ENCODE data around the gene PRMT9.
A peak's percentile ranks its signal among the peaks of the same experiment; 100 is the strongest.

PRMT9 gene

DNA sequence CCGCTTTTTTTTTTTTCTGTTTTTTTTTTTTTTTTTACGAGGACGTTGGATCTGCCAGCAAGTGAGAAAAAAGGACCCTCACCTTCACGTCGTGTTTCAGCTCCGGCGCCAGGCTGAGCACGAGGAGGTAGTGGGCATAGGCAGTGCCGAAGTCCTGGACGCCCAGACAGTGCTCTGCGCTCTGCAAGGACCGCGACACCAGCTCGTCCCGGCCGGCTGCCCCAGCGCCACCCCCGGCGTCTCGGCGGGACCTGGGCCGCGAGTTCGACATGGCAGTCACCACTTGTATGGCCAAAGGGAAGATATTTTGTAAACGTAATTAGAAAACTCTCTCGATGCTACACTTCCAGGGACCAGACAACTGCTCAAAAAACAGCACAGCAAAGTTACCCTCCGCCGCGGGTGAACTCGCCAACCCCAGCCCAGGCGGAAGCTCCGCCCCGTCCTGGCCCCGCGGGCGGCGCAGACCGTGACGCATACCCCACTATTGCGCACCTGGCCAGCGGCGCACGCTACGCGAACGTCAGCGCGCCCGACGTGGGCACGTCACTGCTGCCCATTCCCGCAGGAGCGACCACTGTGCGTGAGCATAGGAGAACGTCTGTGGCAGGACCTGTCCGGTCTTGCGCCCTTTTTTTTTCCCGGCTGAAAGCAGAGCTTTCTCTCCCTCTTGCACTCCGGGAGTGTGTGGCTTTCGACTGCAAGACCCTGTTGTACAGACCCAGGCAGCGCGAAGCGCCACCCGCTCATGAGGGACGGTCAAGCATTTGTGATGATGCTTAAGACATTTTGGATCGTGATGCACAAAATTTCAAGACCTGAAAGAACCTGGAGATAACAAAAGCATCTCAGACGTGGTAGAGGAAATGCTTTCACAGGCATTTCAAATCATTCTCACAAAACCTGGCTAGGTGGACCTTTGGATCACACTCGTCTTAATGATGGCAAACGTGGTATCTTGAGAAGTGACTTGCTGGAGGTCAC, at the start of gene PRMT9:
Gene PRMT9, minus strand, starts transcription at position 447 of the 984 bp plus-strand sequence. Its CDS starts 176 bp downstream, at position 271.
- DNase-seq (ENCODE audit: low spot score): peak; percentile 83

DNA sequence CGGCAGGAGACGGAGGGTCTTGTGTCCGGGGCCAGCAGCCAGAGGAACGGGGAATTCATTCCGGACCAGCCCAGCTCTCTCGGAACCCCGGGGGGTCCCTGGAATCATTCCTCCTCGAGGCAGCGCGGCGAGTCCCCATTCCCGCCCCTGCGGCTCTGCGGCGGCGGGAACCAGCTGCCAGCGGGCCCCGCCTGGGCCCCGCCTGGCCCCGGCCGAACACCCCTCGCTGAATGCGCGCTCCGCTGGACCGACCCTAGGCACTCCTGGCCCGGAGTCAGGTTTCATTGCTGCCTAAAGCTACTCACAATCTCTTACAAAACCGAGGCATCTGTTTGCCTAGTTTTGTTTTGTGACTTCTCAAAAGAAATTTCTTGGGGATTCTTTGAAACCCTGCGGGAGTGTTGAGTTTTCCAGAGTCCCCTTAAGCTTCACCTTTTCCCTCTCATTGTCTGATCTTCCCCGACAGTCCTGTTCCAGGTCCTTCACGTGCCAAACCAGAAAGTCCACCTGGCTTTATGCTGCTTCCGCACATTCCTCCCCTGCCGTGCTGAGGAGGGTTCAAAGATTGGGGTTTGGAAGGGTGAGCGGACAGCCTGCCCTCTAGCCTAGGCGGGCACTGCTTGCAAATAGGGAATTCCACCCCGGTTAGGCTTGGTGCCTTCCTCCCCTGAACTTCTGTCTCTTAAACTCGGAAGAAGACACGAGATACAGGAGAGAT, 48.7 kb upstream of the PRMT9 start:
- DNase-seq (ENCODE audit: low spot score): no peak

DNA sequence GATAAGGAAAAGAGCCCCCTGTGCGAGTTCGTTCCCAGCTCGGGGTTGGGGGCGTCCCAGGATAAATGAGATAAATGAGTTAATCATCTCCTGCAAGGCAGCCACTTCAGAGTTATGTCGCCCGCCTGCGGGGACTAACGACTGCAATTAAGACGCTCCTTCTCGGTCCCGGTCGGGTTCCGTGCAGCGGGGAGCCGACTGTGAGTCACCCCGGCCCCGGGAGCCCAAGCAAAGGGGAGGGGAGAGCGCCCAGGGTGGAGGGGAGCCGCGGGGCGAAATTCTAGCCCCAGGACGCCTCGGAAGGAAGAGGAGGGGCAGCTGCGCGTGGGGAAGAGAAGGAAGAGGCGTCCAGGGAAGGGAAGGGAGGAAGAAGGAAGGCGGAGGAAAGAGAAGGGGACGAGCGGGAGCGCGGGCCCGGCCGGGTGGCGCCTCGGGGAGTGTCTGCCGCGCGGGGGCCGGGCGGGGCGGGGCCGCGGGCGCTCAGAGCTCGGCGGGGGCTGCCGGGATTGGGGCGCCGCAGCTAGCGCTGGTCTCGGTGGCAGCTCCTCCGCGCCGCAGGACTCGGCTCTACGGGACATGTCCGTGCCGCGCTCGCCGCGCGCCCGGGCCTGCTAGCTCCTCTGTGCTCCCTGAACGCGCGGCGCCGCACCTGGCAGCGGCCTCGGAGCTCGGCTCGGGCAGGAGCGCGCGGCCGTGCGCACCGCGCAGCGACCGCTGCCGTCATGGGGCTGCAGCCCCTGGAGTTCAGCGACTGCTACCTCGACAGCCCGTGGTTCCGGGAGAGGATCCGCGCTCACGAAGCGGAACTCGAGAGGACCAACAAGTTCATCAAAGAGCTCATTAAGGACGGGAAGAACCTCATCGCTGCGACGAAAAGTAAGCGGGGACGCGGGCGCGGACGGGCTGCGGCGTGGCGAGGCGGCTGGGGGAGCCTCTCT, 47.9 kb upstream of the PRMT9 start, which contains the start of gene ARHGAP10:
Gene ARHGAP10, plus strand, starts transcription at position 509 of the 938 bp plus-strand sequence. Its CDS starts 214 bp downstream, at position 723.
- DNase-seq (ENCODE audit: low spot score): no peak

DNA sequence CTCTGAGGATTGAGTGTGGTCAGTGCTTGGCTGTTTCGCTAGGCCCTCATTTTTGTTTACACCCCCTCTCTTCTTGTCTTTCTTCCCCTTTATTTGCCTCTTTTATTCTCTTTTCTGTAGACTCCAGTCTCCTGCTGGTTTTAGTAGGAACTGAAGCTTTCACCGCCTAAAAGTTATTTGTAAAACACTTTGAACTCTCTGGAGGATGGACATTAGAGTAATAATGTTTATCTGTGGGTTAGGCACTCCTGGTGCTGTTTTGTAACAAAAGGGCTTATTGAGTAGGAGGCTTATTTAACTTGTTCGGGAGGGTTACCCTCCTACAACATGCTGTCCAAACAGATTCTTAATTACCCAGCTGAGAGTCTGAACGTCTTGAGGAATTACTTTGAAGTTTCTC, 46.4 kb upstream of the PRMT9 start:
- no peak for DNase-seq (ENCODE audit: low spot score)

DNA sequence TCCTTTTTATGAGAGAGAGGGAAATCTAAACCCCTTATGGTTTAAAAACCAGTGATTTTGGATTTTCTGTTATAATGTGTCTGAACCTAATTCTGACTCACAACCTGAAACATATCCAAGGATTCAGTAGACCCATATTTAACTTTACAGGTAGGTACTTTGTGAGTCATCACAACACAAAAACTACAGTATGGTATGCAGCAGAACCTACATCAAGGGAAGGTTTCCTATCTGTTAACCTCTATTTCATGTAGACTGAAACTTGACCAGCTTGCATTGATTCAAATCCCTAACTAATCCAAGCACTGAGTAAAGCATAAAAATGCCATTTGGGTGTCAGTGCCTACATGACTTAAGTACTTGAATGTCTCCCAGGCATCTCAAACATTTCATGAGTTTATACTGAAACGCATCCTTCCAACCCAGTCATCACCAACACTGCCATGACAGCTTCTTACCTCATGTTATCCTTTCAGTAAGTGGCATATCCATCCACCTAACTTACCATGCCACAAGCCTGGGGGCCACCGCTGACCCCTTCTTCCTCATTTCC, 43.6 kb upstream of the PRMT9 start:
- DNase-seq (ENCODE audit: low spot score): no peak

DNA sequence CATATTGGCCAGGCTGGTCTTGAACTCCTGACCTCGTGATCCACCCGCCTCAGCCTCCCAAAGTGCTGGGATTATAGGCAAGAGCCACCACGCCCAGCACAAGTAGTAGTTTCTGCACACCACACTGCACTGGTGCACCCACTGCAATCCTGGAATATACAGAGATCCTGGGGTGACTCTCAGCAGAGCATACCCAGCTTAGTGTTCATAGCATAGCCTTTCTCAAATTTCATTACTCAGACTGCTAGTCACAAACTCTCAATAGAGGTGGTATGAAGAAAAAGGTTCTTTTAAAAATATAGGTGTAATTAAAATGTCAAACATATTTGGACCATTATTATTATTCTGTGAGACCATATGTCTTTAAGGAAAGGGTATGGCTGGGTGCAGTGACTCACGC, 41.7 kb upstream of the PRMT9 start:
- DNase-seq (ENCODE audit: low spot score): no peak

DNA sequence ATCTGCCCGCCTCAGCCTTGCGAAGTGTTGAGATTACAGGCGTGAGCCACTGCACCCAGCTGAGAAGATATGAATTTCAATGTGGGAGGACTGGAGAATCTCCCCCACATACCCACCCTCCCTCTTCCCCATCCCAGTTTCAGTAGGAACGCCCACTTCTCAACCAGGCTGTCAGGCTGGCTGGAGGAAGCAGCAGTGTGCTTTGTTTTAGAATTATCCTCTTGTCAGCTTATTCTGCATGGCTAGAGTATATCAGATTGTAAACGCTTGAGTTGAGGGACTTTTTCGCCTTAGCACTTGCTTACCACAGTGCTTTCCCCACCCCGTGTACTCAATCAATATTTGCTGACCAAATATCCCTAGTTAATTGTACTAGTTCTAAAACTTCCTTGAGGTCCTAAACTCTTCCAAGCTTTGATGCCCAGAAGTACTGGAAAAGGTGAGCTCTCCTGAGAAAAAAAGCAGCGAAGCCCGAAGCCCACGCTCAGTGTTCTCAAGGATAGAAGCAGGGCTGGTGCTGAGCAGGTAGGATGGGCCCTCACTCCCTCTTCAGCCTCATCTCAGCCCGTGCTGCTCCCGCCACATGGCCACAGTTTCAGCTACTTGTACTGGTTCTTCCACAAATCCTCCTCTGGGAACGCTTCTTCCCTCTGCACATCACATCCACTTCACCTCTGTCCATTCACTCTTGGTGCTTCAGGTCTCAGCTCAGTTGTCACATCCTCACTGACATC, 40.7 kb upstream of the PRMT9 start:
- DNase-seq (ENCODE audit: low spot score): no peak

DNA sequence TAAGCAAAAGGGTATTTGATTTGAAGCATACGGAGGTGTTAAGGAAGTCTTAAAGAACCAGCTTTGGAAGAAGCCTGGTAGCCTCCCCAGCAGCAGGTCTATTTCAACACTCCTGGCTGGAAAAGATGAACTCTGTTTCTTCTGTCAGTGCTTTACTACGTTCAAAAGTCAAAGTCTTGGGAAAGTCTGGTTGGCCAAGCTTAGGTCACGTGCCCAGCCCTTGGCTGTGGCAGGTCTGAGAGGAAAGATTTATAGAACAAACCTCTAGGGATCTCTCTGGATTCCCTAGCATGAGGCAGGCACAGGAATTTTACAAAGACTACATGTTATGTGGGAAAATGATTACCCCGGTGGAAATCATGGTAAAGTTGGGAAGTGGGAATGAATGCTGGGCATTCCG, 39.4 kb upstream of the PRMT9 start:
- DNase-seq (ENCODE audit: low spot score): no peak

DNA sequence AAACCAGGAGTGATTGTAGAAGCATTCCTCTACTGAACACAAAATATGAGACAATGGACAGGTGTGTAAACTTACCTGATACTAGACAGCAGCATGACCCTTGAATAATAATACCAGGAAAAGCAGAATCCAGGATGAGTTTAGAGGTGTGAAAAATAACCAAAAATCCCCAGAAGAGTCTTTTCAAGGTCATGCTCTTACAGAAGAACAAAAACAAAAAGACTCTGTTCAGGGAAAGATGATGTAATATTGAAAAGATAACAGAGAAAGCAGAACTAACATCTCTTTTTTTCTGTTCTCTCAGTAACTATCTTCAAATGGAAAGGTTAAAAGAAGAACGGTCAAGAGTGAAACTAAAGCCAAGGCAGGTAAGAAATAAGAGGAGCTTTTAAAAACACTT, 33.9 kb upstream of the PRMT9 start:
- no peak for DNase-seq (ENCODE audit: low spot score)

DNA sequence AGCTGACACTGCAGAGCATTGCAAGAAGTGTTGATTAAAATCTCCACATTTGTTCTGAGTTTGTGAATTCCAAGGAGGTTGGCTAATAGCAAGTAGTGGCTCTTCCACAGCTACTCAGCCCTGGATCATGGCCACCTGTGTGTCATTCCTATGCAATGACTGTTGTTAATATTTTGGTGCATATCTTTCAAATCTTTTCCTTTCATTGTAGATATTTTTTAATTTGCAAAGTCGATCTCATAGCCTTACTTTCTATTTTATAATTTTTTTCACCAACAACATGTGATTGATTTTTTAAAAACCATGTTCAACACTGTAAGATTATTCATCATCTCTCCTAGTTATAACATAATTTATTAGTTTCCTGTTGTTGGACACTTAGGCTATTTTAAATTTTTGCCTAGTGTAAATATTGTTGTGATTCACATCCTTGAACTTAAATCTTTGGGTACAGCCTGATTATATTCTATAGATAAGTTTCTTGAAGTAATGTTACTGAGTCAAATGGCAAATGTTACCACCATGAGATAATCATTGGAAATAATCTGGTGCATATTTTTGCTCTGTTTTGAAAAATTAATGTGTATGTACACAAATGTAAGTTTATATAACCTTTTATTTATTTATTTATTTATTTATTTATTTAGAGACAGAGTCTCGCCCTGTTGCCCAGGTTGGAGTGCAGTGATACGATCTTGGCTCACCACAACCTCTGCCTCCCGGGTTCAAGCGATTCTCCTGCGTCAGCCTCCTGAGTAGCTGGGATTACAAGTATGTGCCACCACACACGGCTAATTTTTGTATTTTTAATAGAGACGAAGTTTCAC, 30.8 kb upstream of the PRMT9 start:
- no peak for DNase-seq (ENCODE audit: low spot score)

DNA sequence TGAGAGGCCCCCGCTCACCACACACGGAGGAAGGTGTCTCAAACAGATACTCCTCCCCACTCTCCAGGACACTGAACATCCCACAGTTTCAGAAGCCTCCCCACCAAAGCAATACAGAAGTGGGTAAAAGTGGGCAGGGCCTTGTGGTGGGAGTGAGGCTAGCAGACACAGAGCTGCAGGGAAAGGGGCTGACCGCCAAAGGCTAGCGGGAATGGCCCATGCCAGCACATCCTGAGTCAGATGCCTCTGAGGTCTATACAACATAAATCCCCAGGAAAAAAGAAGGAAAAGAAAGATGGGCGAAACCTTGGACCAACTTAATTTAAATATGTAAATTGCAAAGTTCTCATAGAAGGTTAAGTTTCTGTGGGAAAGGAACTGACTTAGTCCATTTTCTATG, 26.0 kb upstream of the PRMT9 start:
- no peak for DNase-seq (ENCODE audit: low spot score)

DNA sequence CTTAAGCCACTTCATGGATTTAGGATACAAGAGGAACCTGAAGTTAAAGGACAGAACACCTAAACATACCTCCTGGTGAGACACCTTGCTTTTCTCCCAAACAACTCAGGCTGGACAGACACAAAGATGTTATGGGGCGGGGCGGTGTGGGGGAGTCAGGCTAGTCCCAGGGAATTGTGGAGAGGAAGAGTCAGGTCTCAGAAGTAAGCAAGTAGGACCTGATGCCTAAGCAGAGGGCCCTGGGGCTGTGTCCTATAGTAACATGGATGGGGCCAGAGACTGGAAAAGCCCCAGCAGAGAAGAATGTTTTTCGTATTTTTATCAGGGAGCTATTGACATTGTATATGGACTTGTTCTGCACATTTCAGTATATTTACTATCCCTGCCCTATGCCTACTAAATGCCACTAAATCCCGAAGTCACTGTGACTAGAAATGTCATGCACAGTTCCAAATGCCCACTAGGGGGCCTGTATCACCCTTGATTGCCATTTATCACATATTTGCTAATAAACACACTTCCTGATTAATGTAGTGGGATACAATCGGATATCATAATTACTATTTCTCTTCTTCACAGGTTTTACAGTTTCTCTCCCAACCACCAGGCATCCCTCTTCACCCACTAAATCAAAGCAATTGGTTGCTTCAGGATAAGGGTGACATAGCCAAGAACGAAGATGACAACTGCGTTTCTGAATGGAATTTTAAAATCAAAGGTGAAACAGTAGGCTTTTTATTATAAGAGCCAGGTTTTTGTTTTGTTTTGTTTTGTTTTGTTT, 24.1 kb upstream of the PRMT9 start:
- peak; percentile 49 for DNase-seq (ENCODE audit: low spot score)

DNA sequence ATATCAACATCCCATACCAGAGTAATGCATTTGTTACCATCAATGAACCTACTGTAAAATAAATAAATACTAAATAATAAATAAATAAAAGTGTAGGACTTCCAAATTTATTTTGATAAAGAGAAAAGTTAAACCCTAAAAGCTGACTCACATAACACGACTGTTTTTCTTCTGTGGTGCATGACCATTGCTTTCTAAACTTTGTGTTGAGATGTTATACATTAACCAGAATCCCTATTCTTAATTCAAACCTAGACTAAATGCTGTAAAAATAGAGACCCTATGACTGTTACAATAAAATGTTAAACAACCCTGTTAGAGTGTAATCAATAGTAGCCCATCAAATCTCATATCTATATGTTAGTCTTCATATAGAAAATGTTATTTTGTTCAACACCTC, 20.9 kb upstream of the PRMT9 start:
- DNase-seq (ENCODE audit: low spot score): no peak

DNA sequence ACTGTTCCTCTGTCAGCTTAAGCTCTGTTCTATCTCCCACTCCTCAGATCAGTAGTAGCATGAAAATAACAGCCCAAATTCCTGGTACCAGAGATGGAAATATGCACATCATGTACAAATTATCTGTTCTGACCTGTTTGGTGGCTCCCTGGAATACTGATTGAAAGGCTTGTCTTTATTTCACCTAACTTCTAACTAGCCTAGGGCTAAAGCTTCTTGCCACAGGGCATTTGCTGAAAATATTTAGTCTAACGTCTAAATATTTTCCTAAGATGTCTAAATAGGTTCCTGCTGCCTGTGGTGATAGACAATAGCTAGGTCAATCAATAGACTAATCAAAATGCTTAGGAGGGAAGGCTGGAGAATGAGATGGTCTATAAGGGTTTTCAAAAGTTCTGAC, 12.9 kb upstream of the PRMT9 start:
- DNase-seq (ENCODE audit: low spot score): no peak

DNA sequence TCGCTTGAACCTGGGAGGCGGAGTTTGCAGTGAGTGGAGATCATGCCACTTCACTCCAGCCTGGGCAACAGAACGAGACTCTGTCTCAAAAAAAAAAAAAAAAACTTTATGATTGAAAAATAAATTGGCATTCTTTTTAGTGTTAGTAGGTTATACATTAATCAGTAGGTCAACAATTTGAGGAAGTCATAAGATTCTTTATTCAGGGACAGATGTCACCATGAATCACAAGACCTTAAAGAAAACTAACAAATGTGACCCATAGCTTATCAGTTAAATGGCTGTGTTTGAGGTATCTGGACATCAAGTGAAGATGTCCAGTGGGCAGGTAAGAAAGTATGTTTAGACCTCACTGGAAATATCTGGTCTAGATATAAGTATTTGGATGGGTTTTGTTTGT, 9.3 kb upstream of the PRMT9 start:
- no peak for DNase-seq (ENCODE audit: low spot score)

DNA sequence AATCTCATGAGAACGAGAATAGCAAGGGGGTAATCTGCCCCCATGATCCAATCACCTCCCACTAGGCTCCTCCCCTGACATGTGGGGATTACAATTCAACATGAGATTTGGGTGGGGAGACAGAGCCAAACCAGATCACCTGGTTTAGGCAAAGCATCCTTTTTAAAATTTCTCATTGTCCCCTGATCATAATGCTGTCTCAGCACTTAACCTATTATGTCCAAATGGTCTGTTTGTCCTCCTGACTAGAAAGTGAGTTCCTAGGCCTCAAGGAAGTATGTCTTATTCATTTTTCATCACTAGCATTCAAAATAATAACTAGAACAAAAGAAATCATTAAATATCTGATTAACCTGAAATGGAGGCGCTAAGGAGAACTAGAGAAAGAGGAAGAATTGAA, 7.9 kb upstream of the PRMT9 start:
- no peak for DNase-seq (ENCODE audit: low spot score)

DNA sequence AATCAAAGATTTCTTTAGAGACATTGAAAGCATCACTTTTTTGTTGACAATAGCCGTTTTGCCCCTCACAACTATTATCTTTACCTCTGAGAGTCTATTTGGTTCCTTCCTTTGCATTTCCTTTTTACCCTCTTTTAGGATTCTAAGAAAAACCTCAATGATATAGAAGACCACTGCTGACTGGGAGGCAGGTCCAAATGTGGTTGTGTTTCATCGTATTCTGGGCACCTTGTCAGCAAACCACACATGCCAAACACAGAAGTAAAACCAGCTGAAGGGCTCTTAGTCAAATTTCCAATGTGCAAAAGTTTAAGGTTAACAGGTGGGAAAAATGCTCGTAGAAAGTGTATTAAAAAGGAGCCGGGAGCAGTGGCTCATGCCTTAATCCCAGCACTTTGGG, 5.1 kb upstream of the PRMT9 start:
- DNase-seq (ENCODE audit: low spot score): no peak

DNA sequence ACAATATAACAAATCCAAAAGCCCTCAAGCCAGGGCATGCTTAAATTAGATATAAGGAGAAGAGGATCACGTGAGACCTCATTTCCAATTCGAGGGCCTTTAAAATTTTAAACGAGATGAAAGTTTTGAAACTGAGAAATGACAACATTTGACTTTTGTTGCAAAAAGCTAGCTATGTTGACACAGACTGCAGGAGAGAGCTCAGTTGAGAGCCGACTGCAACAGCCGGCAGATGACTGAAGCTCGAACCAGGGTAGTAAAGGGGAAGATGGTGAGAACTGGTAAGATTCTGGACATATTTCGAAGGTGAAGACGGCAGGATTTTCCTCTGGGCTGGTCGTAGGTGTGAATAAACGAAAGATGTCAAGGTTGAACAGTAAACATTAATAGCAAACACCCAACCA, 773 bp downstream of the PRMT9 start:
- DNase-seq (ENCODE audit: low spot score): no peak

DNA sequence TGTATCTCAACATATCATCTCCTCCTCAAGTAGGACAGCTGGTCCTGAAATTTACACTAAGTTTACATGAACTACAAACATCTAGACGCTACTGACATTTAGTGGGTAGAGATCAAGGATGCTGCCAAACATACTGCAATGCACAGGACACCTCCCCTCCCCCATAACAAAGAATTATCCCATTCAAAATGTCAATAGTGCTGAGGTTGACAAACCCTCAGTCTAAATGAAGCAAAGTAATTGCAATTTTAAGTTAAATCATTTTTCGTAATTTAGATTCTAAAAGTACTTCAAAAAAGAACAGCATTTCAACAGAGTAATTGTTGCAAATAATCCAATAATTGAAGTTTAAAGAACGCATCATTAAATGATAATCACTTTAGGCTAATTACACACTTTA, 1.2 kb downstream of the PRMT9 start:
- DNase-seq (ENCODE audit: low spot score): no peak

Data from globus pallidus (tissue), 1 donor.